DOHH2 (cell line): ENCODE measurements around the gene LRRC4C.

Experiments used
- H3F3A ChIP-seq: fragments of 200-600 bp; sonication (generic), shearing (Covaris generic); 2 replicates; pipeline ENCODE4 v1.6.0; 2016; ENCODE audit warnings: antibody characterized with exemption, mild to moderate bottlenecking; ENCODE audit not compliant: control insufficient read depth, insufficient read depth
- H3K27ac ChIP-seq: fragments of 200-600 bp; sonication (generic); 2 replicates; pipeline ENCODE4 v1.5.1; 2014; ENCODE audit warnings: low read depth, mild to moderate bottlenecking, low read length, moderate library complexity
- H3K27me3 ChIP-seq: fragments of 200-600 bp; sonication (generic); 2 replicates; pipeline ENCODE4 v1.6.1; 2014; ENCODE audit warnings: mild to moderate bottlenecking, low read length, mixed read lengths; ENCODE audit not compliant: control insufficient read depth
- H3K36me3 ChIP-seq: fragments of 200-600 bp; sonication (generic); 2 replicates; pipeline ENCODE4 v1.6.1; 2014; ENCODE audit warnings: mild to moderate bottlenecking, low read length, moderate library complexity, mixed read lengths; ENCODE audit not compliant: control insufficient read depth
- H3K4me1 ChIP-seq: fragments of 200-600 bp; sonication (generic); 2 replicates; pipeline ENCODE4 v1.6.1; 2014; ENCODE audit warnings: mild to moderate bottlenecking, low read length, mixed read lengths; ENCODE audit not compliant: control insufficient read depth
- H3K4me2 ChIP-seq: fragments of 200-600 bp; sonication (generic); 2 replicates; pipeline ENCODE4 v1.6.0; 2014; ENCODE audit warnings: mild to moderate bottlenecking, low read length, moderate library complexity
- H3K4me3 ChIP-seq: fragments of 200-600 bp; sonication (generic); 2 replicates; pipeline ENCODE4 v1.5.1; 2014; ENCODE audit warnings: mild to moderate bottlenecking, low read length, mixed read lengths
- H3K79me2 ChIP-seq: fragments of 200-600 bp; sonication (generic); 2 replicates; pipeline ENCODE4 v1.6.1; 2014; ENCODE audit warnings: mild to moderate bottlenecking, low read length, mixed read lengths; ENCODE audit not compliant: control insufficient read depth
- H3K9me2 ChIP-seq: fragments of 200-600 bp; sonication (generic); replicated peaks from 2 replicates; pipeline ENCODE4 v1.6.1; 2014; ENCODE audit warnings: mild to moderate bottlenecking, low read length, mixed read lengths; ENCODE audit not compliant: control insufficient read depth
- H3K9me3 ChIP-seq: fragments of 200-600 bp; sonication (generic); 2 replicates; pipeline ENCODE4 v1.6.1; 2014; ENCODE audit warnings: antibody characterized with exemption, low read length, mixed read lengths; ENCODE audit not compliant: control insufficient read depth, insufficient read depth
- H4K20me1 ChIP-seq: fragments of 200-600 bp; sonication (generic); 2 replicates; pipeline ENCODE4 v1.6.0; 2014; ENCODE audit warnings: low read depth, mild to moderate bottlenecking, antibody characterized with exemption, low read length, moderate library complexity; ENCODE audit not compliant: control insufficient read depth, insufficient read depth
- EZH2phosphoT487 ChIP-seq: fragments of 200-600 bp; sonication (generic); IDR thresholded peaks from 2 replicates; pipeline ENCODE4 v1.6.1; 2017; ENCODE audit warnings: borderline replicate concordance, mild to moderate bottlenecking, antibody characterized with exemption, low read length, moderate library complexity, mixed read lengths
- TF ChIP-seq, protein P1 (sequence below): fragments of 200-600 bp; sonication (generic); IDR thresholded peaks from one replicate; pipeline ENCODE4 v1.5.1; 2014; ENCODE audit warnings: antibody characterized with exemption, mild to moderate bottlenecking, low read depth, low read length; ENCODE audit not compliant: poor library complexity, severe bottlenecking

The LRRC4C gene

DNA sequence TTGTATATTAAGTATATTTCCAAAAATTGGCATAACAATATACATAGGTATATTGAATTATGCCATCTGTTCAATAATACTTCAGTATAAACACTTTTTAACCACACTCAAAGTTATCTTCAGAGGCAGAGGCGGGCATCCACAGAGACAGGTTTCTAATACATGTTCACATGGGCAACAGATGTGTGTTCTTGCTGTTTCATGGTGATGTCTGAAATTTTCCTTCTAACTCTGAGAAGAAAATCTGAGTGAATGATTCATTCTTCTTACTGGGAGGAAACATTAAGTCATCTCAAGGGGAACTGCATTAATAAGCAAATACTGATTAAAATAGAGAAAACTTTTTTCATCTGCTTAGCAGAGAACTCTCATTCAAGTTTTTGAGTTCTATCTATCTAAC lies 1074.5 kb downstream of the LRRC4C start:
- H3K4me1 ChIP-seq = no peaks in the 10 kb centered on the region
- H3K79me2 ChIP-seq = no peaks in the 10 kb centered on the region
- H4K20me1 ChIP-seq = no peaks in the 10 kb centered on the region
- TF ChIP-seq EZH2phosphoT487 = no peak
- TF ChIP-seq, protein P1, sequence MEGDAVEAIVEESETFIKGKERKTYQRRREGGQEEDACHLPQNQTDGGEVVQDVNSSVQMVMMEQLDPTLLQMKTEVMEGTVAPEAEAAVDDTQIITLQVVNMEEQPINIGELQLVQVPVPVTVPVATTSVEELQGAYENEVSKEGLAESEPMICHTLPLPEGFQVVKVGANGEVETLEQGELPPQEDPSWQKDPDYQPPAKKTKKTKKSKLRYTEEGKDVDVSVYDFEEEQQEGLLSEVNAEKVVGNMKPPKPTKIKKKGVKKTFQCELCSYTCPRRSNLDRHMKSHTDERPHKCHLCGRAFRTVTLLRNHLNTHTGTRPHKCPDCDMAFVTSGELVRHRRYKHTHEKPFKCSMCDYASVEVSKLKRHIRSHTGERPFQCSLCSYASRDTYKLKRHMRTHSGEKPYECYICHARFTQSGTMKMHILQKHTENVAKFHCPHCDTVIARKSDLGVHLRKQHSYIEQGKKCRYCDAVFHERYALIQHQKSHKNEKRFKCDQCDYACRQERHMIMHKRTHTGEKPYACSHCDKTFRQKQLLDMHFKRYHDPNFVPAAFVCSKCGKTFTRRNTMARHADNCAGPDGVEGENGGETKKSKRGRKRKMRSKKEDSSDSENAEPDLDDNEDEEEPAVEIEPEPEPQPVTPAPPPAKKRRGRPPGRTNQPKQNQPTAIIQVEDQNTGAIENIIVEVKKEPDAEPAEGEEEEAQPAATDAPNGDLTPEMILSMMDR = no peak
- no peaks in the 10 kb centered on the region for H3K9me2 ChIP-seq
- no peaks in the 10 kb centered on the region for H3K27me3 ChIP-seq
- no peak overlapping the region for H3K4me3 ChIP-seq
- no peaks in the 10 kb centered on the region for H3F3A ChIP-seq
- H3K27ac ChIP-seq = no peak overlapping the region
- no peak overlapping the region for H3K4me2 ChIP-seq
- no peaks in the 10 kb centered on the region for H3K9me3 ChIP-seq
- no peaks in the 10 kb centered on the region for H3K36me3 ChIP-seq

DNA sequence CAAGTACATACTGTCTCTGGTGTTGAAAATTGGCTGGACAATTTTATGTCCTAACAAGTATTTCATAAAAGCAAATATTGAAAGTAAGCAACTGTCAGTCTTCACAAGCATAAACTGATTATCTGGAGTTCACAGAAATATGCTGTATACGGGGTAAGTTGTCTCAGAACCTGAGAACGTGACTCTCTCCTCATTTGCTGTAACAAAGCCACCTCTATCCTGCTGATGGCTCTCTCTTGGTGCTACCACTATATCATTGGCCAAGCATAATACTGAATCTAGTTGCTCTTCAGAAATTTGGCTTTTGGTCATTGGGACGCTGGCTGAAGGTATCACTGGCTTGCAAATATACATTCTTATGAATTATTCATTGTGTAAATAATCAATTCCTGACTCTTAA lies 1078.0 kb downstream of the LRRC4C start:
- H3K4me2 ChIP-seq = no peak overlapping the region
- H3K9me2 ChIP-seq = no peaks in the 10 kb centered on the region
- H3K9me3 ChIP-seq = no peaks in the 10 kb centered on the region
- no peaks in the 10 kb centered on the region for H3K4me1 ChIP-seq
- H3K27ac ChIP-seq = no peak overlapping the region
- TF ChIP-seq EZH2phosphoT487 = no peak
- TF ChIP-seq, protein P1 = no peak
- H3K79me2 ChIP-seq = no peaks in the 10 kb centered on the region
- H3K36me3 ChIP-seq = no peaks in the 10 kb centered on the region
- no peaks in the 10 kb centered on the region for H3F3A ChIP-seq
- no peak overlapping the region for H3K4me3 ChIP-seq
- no peaks in the 10 kb centered on the region for H4K20me1 ChIP-seq
- no peaks in the 10 kb centered on the region for H3K27me3 ChIP-seq

DNA sequence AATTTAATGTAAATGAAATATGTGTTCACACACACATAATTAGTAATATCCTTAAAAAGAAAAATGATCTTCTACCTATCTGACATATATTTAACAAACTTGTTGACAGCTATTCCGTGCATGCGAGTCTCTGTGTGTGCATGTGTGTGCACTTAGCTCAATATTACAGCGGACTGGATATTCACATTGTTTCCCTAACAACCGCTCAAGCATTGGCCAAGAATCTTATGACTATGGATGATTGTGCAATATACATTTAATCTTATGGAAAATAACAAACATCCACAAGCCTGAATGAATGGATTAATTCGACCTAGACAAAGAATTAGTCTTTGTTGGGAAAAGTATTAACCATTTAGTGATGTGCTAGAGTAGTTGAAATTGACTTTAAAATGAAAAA lies 1078.6 kb downstream of the LRRC4C start:
- Histone ChIP-seq H3K4me1 (no peaks in the 10 kb centered on the region), H3K27me3 (no peaks in the 10 kb centered on the region), H3K4me2 (no peak overlapping the region), H3K9me2 (no peaks in the 10 kb centered on the region), H3K9me3 (no peaks in the 10 kb centered on the region), H3K79me2 (no peaks in the 10 kb centered on the region), H3K4me3 (no peak overlapping the region), H4K20me1 (no peaks in the 10 kb centered on the region), H3F3A (no peaks in the 10 kb centered on the region), H3K36me3 (no peaks in the 10 kb centered on the region), H3K27ac (no peak overlapping the region)
- no peak for TF ChIP-seq EZH2phosphoT487
- TF ChIP-seq, protein P1 = no peak

DNA sequence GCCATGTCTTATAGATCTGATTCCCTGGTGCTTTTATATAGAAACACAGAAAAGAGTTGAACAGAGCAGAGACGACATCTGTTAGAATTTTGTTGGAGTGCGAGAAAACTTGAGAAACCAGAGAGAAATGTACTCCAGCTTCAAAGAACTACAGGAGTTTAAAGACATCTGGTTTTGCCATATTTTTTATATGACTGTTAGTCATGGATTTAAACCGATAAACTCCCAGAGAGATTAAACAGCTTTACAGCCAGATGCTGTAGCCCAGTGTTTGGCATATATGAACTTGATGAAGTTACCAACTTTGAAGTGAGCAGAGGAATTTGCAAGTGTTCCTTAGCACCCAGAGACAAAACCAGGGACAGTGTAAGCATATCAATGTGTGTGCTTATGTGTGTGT lies 1083.1 kb downstream of the LRRC4C start:
- Histone ChIP-seq H4K20me1 (no peaks in the 10 kb centered on the region), H3K9me3 (no peaks in the 10 kb centered on the region), H3K9me2 (no peaks in the 10 kb centered on the region), H3F3A (no peaks in the 10 kb centered on the region), H3K36me3 (no peaks in the 10 kb centered on the region), H3K27me3 (no peaks in the 10 kb centered on the region), H3K4me2 (no peak overlapping the region), H3K79me2 (no peaks in the 10 kb centered on the region), H3K4me3 (no peak overlapping the region), H3K4me1 (no peaks in the 10 kb centered on the region), H3K27ac (no peak overlapping the region)
- no peak for TF ChIP-seq EZH2phosphoT487
- TF ChIP-seq, protein P1 = no peak
